NOMO-1 treated with DMSO at 0.1 percent for 48 hours (cell line): ENCODE data around the gene FGFBP1.
A peak's percentile ranks its signal among the peaks of the same experiment; 100 is the strongest.
"Not testable (repeated sequence)": the region's sequence is repeated elsewhere in the genome, so short reads cannot be mapped to it uniquely, and the experiment has no call there.

ENCODE experiments used
- DNase-seq: peaks from one replicate; lab custom pipeline; 2025; ENCODE audit not compliant: unreplicated experiment; lab: John Stamatoyannopoulos, UW

The FGFBP1 gene

DNA sequence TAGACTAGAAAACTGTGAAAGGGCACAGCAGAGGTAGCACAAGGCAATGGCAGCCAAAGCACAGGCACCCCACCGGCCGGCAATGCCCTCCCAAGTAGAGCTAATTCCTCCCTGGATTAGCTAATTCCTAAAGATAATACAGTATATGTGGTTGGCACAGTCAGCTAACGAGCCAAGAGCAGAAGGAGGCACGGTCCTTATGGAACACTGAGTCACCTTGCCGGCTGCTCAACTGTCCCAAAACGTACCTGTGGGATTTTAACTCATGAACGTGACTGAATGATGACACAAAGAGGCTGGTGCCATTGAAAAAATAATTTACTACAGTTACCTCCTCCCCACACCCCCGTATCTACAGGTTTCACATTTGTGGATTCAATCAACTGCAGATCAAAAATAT lies 9.1 kb upstream of the FGFBP1 start:
- no peak for DNase-seq

DNA sequence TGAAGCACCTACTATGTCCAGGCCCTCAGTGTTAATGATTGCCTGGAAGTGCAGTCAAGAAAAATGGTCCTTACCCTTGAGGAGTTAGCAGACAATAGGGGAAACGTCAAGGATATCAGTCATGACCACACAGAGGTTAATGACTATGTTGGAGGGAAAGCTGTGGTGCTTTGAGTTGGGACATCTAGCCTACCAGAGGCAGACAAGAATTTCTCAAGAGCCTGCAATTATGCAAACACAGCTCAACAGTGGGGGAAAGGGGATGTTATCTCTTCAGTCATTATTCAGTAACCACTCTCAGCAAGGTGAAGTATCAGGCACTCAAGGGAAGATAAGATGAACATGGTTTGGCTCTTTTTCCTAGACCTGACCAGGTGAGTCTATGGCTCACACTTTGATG lies 7.0 kb upstream of the FGFBP1 start:
- DNase-seq: peak; percentile 95

DNA sequence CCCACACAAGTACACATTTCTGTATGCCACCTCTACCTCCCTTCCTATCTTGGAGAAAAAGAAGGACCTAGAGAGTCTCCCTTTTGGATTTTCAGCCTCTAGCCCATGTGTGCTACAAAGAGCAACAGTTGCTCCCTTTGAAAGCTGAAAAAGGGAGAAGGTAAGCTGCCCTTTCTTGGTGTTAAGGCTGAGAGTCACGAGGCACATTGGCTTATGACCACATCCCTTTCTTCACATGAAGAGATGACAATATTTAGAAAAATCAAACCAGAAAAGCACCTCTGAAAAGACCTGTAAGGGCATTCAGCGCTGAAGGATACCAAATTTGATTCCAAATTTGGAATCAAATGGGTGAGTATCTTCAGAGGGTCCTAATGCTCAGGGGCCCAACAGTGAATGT lies 6.4 kb upstream of the FGFBP1 start:
- DNase-seq: no peak

DNA sequence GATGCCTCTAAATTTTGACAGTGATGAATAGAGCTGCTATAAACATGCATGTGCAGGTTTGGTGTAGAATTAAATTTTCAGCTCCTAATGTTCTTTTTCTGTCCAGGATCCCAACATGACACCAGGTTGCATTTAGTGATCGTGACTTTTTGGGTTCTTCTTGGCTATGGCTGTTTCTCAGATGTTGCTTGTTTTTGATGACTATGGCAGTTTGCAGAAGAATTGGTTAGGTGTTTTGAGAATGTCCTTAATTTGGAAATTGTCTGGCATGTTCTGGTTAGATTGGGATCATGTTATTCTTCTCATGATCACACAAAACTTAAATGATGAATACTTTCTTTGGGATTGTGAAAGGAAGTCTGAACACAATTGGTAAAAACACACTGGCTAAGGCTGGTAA lies 3.7 kb upstream of the FGFBP1 start:
- DNase-seq: no peak

DNA sequence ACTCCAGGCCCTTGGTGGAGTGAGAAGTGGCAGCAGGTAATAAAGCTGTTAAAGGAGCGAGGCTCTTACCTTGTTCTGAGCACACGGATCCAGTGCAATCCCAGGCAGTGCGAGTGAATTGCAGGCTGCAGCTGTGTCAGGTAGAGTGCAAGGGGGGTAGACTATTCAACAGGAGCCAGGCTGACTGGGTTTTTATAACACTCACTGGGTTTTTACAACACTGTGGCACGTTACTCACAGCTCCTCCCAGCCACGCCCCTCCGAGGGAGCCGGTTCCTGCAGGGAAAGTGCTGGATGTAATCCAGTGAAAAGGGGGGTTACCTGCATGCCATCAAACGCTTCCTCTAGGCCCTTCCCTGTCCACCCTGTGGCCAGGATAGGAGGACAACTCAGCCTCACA lies 358 bp downstream of the FGFBP1 start:
- DNase-seq: no peak

DNA sequence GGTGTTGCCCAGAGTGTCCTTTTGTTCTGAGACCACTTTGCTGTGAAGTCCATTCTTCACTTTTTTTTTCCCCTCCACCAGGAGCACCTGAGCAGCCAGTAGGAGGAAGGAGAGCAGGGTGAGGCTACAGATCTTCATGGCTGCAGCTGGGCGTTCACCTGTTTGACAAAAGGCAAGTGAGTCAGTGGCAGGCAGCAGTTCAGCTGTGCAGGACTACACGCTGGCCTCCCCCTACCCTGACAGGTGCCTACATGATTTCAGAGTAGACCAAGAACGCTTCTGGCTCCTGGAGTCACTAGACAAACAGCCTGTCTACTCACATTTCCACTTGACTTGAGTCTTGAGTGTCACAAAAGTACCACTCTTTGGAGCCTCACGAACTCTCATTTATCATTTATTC lies 2.0 kb downstream of the FGFBP1 start:
- DNase-seq: no peak

DNA sequence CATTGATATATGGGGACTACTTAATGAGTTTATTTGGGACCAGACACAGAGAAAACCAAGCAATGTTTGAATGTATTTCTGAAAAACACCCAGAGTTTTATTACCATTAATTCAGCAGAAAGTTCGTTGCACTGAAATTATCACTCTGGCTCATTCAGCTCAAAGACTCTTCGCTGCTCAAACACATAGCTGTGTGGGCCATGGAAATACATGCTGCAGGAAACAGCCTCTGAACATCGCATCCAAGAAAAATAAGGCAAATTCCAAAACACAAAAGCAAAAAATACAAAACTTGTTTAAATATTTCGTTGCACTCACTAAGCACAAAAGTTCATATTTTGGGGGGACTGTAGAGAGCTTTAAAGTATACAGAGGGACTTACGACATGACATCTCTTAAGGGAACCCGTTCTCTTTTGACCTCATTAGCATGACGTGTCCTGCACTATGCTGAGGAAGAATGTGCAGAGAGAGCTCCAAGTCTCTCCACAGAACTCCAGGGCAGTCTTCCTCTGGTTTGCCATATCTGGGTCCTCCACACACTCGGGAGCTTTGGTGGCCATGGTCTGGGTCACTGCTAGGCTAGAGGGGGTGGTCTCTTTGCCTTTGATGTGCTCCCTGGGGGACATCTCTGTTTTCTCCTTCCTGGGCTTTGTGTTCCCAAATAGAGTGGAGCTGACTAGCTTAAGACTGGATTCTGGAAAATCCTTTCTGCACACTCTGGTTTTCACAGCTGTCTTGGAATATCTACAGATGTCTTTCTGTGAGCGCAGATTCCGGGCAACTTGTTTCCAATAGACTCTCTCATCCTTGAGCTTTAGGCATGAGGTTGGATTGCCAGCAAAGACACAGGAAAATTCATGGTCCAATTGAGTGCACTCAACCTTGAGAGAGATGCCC lies 2.8 kb downstream of the FGFBP1 start:
- DNase-seq: no peak

DNA sequence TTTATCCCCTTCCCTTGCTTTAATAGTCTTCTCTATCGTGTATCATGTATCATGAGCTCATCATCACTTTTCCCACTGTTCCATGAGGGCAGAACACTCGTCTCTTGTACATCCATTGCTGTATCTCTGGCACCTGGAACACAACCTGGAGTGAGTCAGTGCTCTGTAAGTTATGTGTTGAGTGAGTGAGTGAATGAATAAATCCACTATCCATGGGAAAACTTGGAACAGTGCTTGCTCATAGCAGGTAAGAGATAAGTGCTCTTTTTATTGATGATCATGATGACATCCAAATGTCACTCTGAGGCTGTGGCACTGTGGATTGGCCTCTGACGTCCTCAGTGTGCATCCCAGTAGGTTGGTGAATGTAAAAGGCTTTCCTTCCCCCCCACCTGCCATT lies 4.3 kb downstream of the FGFBP1 start:
- DNase-seq: no peak

DNA sequence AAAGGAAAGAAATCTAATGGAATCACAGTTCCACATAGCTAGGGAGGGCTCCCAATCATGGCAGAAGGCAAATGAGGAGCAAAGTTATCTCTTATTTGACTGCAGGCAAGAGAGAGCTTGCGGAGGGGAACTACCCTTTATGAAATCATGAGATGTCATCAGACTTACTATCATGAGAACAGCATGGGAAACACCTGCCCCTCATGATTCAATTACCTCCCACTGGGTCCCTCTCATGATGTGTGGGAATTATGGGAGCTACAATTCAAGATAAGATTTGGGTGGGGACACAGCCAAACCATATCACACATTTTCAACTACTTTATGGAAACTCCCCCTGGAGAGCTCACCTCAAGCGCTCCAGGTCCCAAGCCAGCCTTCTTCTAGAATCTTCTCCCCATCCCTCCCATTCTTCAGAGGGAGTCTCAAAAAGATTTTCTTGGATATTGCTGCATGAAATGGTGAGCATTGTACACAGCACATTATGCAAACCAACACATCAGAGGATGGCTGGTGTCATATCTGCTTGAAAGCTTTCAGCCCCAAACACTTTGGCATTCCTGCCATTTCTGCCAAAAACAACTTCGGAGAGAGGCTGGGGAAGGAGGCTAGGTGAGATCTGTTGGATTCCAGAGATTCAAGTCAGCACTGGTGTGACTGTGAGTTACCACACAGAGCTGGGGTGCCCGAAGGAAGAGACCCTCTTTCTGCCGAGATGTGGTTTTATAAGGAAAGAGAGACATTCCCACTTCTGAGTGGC lies 6.9 kb downstream of the FGFBP1 start:
- no peak for DNase-seq

DNA sequence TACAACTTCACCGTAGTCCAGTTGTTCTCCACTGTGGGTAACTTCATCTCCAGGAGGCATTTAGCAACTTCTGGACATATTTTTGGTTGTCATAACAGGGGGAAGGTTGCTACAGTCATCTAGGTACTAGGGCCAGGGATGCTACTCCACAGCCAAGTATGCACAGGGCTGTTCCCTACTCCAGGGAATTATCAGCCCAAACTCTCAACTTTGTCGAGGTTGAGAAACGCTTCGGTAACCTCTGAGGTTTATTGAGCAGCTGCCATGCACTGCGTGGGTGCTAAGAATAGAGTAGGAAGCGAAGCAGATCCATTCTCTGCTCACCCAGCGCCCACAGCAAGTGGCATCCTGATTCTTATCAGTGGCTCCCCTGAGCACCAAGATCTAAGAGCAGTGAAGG lies 8.2 kb downstream of the FGFBP1 start:
- no peak for DNase-seq

DNA sequence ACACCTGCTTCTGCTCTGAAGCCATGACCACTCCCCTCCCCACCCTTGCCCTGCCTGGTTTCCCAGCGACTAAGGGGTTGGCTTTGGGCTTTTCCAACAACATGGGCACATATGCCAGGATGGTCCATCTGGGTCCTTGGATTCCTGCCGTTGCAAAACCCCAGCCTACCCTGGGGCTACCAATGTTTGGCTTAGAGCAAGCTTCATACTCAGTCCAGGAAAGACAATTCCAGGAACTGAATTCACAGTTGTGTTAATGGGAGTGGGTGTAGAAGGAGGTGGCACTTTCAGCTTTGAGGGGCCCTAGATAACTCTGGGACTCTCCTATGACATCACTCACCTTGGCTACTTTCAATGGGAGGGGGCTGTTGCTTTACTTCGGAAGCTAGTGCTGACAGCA lies 9.0 kb downstream of the FGFBP1 start:
- DNase-seq: no peak

DNA sequence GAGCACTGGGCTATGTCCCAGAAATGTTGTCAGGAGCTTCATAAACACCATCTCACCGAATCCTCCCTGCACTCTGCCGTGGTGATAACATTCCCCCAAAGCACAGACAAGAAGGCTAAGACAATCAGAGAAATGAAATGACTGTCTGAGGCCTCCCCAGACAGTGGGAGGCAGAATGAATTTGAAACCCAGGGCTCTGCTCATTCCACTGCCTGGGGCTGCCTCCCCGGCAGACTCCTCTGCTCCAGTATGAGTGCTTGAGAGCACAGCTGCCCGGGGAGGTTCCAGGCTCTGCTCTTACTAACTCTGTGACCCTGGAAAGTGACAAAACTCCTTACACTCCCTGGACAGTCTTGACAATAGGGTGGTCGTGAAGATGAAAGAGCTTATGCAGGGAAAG lies 9.7 kb downstream of the FGFBP1 start:
- no peak for DNase-seq

DNA sequence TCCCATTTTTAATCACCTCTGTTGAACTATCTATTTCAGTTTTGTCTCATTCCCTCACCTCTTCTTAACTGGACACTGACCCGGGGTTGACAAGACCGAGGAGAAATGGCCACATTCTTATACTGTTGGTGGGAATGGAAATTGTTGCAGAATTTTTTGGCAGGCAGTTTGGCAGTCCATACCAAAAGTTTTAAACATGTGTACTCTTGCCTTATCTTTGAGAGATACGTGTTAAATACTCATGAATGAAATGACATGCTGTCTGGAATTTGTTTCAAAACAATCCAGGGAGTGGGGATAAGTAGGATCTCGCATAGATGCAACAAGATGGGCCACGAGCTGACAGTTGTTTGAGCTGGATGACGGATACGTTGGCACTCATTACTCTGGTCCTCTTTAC lies 12.1 kb downstream of the FGFBP1 start:
- DNase-seq: no peak

DNA sequence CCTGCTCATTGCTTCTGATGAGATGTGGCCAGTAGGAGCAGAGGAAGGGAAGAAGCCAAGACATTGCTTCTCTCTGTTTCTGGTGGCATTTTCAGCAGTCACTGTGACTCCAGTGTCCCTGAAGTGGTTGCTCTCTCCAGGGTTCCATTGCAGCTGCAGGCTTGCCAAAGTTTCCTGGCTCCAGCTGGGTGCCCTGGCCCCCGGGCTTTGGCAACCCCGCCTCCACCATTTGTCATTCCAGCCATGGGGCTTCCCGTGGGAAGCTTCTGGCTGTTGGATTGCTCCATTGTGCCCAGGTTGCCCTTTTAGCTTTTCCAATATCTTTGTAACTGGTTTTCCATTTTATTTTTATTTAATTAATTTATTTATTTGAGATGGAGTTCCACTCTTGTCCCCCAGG lies 12.7 kb downstream of the FGFBP1 start:
- DNase-seq: no peak

DNA sequence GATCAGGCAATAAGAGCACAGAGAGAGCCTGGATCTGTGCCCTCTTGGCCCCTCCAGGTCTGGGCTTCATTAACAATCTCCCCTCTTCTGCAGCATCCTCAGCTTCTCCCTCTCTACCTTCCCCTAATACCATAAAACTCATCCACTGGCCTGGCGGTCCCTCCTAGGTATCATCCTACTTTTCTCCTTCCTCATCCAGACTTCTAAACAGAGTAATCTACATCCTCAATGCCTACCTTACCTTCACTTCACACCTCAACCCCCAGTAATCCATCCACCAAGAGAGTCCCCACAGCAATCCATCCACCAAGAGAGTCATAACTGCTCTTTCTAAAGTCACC lies 17.0 kb downstream of the FGFBP1 start:
- DNase-seq: no peak

DNA sequence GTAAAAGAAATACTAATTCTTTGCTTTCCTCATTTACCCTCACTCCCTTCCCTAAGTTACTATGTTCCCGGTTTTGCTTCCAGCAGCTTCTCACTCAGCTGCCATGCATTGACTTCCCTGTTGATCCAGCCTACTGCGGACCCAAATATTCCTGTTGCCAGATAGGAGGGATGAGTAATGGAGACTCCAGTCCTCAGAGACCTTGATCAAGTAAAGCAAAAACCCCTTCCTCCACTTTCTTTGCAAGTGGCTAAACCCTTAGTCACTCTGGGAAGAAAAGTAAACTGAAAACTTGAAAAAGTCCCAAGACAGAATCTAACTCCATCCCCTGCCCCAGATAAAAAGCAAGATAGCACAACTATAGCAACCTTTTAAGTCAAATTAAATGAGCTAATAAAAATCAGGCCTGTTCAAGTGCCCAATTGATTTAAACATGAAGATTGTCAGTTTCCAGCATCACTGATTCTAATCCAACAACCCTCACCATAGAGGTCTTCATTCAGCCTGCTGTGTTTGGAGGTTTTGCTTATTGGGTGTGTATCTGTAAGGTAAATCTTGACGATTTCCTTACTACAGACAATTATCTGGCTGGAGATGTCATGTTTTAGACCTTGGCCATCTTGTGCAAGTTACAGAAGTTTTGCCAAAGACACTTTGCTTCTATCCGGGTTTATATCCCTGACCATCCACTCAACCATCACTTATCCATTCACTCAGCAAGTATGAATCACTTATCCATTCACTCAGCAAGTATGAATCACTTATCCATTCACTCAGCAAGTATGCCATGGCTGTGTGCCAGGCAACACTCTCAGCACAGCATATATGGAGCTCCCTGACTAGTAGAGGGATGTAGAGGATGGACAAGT lies 17.6 kb downstream of the FGFBP1 start:
- DNase-seq: no peak

DNA sequence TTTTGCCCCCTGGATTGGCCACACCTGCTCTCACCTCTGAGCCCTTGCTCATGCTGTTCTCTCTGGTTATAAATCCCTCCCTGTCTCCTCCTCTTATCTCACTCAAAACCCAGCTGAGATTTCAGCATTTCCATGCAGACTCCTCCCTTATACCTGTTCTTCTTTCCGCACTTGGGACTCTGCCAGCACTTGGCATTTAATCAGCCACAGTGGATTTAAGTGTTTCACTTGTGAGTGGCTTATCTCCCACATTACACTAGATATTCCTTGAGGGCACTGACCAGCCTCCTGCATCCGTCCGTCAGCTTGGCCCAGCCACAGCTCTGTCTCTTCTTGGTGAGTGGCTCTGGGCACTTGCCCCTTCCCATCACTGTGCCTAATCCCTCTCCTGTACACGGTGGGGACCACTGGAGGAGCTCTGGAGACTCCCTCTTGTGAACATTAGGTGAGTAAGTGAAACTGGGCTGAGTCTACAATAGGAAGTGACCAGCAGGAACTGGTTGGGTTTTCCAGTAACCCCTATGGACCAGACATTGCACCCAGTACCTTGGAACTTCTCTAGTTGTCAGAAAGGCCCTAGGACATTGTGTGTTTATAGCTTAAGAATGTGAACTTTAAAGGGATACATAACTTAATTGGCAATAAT lies 19.9 kb downstream of the FGFBP1 start:
- no peak for DNase-seq

DNA sequence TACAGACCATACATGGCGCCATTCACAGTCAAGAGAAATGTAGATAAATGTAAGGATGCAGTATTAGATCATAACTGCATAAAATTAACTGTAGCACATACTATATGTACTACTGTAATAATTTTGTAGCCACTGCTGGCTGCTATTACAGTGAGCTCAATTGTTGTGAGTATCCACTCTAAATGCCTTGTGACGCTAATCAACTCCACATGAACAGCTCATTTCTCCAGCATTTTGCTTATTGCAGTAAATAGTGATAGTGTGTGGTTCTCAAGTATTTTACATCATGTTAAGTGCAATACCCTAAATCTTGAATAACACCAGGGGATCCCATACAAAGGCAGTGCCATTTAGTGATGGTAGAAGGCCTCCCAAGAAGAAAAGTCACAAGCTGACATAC lies 21.2 kb downstream of the FGFBP1 start:
- DNase-seq: no peak

DNA sequence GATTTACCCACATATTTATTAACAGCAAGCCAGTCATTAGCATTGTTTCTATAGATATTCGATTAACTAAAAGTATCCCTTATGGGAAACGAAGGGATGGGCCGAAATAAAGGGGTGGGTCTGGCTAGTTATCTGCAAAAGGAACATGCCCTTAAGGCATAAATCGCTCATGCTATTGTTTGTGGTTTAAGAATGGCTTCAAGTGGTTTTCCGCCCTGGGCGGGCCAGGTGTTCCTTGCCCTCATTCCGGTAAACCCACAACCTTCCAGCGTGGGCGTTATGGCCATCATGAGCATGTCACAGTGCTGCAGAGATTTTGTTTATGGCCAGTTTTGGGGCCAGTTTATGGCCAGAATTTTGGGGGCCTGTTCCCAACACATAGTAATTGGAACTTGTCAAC lies 22.2 kb downstream of the FGFBP1 start:
- not testable (repeated sequence) for DNase-seq

DNA sequence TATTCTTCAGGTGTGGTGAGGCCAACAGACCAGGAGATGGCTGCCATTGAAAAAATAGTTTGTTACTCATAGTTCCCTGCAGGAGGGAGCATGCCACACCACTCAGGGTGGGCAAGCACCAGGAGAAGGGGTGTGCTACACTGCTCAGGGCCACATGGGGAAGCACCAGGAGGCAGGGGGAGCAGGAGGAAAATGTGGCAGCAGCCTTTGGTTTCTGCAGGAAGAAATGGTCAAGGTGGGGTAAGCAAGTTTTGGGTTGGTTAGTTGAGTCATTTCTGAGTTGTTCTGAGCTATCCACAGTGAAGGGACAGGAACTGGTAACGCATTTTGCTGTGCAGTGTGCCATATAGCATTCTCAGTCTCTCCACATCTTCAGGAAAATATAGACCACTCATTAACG lies 23.8 kb downstream of the FGFBP1 start:
- no peak for DNase-seq

DNA sequence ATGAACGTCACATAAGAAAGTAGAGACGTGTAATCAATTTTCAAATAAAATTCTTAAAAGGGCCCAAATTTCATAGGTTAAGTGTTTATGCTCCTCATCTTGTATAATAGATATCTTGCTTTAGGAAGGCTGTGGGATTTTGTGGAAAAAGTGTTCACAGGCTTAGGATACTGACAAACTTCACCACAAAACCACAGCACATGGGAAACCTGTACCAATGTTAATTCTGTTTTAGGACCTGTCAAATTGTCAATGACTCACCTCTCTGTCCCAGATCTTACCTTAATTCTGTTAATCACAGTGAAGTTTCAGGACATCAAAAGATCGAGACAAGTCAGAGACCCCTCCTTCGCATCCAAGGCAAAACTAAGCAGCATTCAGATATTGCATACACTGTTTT lies 24.2 kb downstream of the FGFBP1 start:
- DNase-seq: no peak
